Loucy (cell line): Measurements from ENCODE around the gene AKR1D1.

Source experiments
- CTCF ChIP-seq: fragments of 200-600 bp; sonication (generic); conservative IDR thresholded peaks from 2 replicates; pipeline ENCODE4 v1.5.1; 2014; ENCODE audit warnings: mild to moderate bottlenecking, antibody characterized with exemption, low read length
- EZH2phosphoT487 ChIP-seq: fragments of 200-600 bp; IDR thresholded peaks from 2 replicates; pipeline ENCODE4 v1.6.1; 2018; ENCODE audit warnings: antibody characterized with exemption, mild to moderate bottlenecking, moderate library complexity, borderline replicate concordance

GRCh38 chr7:138157702-138158101 lies 81.4 kb downstream of the AKR1D1 start:
- TF ChIP-seq CTCF (no peak), EZH2phosphoT487 (no peak)
